Esophagus squamous epithelium (tissue), 4 donors: ENCODE results near the gene HMCN2.

Source experiments
- CTCF ChIP-seq, 6 experiments: fragments of 450-650 bp in 4 of 6; fragments of 200-600 bp in 2 of 6; sonication (generic) in 2 of 6; IDR thresholded peaks; one replicate each; pipeline ENCODE4 v1.5.1; 2016 to 2019; ENCODE audit warnings: antibody characterized with exemption in 6 of 6, mild to moderate bottlenecking in 4 of 6, moderate library complexity in 4 of 6
- POLR2A ChIP-seq, 4 donors: fragments of 450-650 bp; IDR thresholded peaks; one replicate each; pipeline ENCODE4 v1.6.1; 2017; ENCODE audit warnings: antibody characterized with exemption in 4 of 4, mild to moderate bottlenecking in 4 of 4, moderate library complexity in 3 of 4

GRCh38 chr9:130368631-130369103 lies 103.1 kb downstream of the HMCN2 start:
- TF ChIP-seq CTCF (IDR thresholded peaks at IDR 0.05) (no peak), POLR2A (IDR thresholded peaks at IDR 0.05) (no peak)
